ENCODE measurements around the gene ASZ1.

GRCh38 chr7:117338020-117338419 is 89.3 kb downstream of the ASZ1 start:
- TF ChIP-seq CTCF (conservative IDR thresholded peaks at IDR 0.05; ENCODE audit: low read length), result no peak
- TF ChIP-seq EZH2phosphoT487 (IDR thresholded peaks at IDR 0.05; ENCODE audit: borderline replicate concordance, low read depth, low read length), result no peak

Data from OCI-LY7 (cell line).